HFF-Myc (cell line): ENCODE results near the gene VSTM2B.

Source experiments
- DNase-seq: peaks from one replicate; pipeline ENCODE4 v3.0.0-alpha.2; 2011; ENCODE audit warnings: low read depth; ENCODE audit errors: extremely low read depth
- H3K4me3 ChIP-seq: replicated peaks from 2 replicates; pipeline ENCODE4 v1.5.1; 2011; ENCODE audit warnings: low read depth, mild to moderate bottlenecking, control low read depth, low read length
- TF ChIP-seq, protein P1 (sequence below): IDR thresholded peaks from 2 replicates; pipeline ENCODE4 v1.5.1; 2012; ENCODE audit warnings: mild to moderate bottlenecking, low read depth, low read length, control low read depth; ENCODE audit errors: missing control alignments

The VSTM2B gene

DNA sequence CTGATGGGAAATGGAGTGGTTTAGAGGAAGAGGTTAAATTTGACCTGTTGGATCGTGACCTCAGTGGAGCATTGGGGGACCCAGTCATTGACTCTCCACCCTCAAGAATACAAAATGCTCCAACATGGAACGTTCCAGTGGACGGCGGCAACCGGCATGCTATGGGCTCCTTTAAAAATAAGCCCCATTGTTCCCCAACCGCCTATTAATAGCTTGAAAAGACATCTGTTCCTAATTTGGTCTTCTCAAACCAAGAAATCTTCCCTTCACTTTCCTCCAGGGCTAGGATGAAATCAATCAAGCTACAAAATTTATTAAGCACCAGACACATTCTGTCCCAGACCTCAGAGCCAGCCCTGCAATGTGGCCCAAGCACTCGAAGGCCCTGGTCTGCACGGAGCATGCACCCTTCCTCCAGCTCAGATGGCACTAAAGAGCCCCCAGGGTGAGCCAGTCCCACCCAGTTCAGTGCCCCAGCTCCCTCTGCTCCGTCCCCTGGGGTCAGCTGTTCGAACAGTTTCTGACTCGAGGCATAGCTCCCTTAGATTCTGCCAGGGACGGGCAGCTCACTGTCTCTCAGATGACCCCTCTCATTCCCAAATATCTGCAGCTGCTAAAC is 22.5 kb upstream of the VSTM2B start:
- TF ChIP-seq, protein P1, sequence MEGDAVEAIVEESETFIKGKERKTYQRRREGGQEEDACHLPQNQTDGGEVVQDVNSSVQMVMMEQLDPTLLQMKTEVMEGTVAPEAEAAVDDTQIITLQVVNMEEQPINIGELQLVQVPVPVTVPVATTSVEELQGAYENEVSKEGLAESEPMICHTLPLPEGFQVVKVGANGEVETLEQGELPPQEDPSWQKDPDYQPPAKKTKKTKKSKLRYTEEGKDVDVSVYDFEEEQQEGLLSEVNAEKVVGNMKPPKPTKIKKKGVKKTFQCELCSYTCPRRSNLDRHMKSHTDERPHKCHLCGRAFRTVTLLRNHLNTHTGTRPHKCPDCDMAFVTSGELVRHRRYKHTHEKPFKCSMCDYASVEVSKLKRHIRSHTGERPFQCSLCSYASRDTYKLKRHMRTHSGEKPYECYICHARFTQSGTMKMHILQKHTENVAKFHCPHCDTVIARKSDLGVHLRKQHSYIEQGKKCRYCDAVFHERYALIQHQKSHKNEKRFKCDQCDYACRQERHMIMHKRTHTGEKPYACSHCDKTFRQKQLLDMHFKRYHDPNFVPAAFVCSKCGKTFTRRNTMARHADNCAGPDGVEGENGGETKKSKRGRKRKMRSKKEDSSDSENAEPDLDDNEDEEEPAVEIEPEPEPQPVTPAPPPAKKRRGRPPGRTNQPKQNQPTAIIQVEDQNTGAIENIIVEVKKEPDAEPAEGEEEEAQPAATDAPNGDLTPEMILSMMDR: no peak
- H3K4me3 ChIP-seq: no peak overlapping the region
- no peak for DNase-seq

DNA sequence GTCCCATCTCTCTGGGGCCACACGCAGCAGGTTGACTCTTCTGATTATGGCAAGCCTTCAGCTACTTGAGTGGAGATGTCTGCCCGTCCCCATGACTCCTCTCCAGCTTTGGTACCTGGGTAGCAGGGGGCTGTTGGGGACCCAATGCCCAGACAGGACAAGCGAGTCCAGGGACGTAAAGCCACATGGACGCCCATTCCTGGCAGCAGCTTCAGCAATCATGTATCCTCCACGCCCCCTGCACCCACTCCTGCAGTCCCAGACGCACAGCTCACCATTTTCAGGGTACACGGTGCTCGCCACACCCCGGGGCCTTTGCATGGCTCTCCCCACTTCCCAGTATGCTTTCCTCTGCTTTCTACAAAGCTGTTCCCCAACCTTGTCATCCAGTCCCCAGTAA is 22.0 kb upstream of the VSTM2B start:
- no peak overlapping the region for H3K4me3 ChIP-seq
- TF ChIP-seq, protein P1: no peak
- DNase-seq: no peak

DNA sequence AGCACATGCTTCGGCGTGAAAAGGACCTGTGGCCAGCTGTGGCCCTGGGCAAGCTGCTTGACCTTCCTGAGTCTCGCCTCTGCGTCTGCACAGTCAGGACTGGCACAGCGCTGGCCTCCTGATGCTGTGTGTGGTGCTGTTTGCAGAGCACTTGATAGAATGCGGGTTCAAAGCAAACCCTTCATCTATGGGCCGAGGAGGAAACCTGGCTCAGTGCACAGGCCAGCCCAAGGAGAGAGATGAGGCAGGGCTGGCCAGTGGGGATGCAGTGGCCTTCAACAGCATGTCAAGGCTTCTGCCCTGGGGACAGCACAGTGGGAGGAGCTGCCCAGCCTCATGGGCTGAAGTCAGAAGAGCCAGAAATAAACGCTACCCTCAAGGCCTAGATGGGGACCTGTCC is 21.3 kb upstream of the VSTM2B start:
- TF ChIP-seq, protein P1: no peak
- no peak for DNase-seq

DNA sequence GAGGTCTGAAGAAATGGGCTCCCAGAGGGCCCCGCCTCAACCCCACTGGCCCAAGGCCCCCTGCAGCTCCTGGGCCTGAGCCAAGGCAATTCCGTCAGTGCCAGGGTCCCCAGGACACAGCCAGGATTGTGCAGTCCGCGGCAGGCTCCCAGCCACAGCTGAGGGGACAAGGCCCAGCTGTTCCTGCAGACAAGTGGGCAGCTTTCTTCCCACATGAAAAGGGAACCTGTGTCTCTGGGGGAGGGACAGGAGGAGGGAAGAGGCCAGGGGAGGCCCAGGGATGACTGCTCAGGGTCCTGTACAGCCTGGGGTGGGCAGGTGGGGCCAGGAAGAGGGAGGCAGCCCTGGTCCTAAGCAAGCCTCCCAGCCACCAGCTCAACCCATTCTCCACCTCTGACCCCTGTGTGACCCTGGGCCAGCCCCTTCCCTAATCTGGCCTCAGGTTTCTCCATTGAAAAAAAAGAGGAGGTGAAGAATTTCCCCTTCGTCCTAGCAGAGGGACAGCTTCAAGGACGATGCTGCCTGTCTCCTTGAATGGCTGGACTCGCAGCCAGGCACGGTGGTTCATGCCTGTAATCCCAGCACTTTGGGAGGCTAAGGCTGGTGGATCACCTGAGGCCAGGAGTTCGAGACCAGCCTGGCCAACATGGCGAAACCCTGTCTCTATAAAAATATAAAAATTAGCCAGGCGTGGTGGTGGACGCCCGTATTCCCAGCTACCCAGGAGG is 20.5 kb upstream of the VSTM2B start:
- no peak for DNase-seq
- TF ChIP-seq, protein P1: no peak

More for the DNA sequence above, 21.3 kb upstream of the VSTM2B start:
- no peak overlapping the region for H3K4me3 ChIP-seq

DNA sequence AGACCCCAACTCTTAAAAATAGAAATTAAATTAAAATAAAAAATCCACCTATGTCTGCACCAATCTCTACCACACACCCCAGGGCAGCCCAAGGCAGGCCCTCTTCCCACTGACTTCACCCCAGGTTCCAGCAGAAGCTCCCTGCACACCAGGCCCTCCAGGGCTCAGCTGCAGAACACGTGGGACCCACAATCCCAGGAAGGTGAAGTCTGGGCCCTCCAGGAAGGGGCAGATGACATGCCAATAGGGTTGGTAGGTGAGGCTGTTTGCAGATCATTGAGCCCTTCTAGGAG is 19.2 kb upstream of the VSTM2B start:
- TF ChIP-seq, protein P1: no peak
- no peak overlapping the region for H3K4me3 ChIP-seq
- DNase-seq: no peak

More for the DNA sequence above, 20.5 kb upstream of the VSTM2B start:
- H3K4me3 ChIP-seq: no peak overlapping the region

GRCh38 chr19:29507081-29507860 is 18.5 kb upstream of the VSTM2B start:
- no peak for DNase-seq
- no peak overlapping the region for H3K4me3 ChIP-seq
- TF ChIP-seq, protein P1: no peak
